ENCODE data around the gene ASIC3. TPM values are rescaled to one million over a fixed set of nuclear protein-coding genes. Genes with fewer than 3 reads are reported as not detected.

ASIC3 gene
- total RNA-seq, 4 donors from 2014 or later, result 1.3 to 2.9 (median 2.1) TPM

GRCh38 chr7:151062399-151063211 lies 14.3 kb downstream of the ASIC3 start:
- DNase-seq (ENCODE audit: extremely low spot score), result no peak
- H3K9me3 ChIP-seq, result no peaks in the 10 kb centered on the region
- peaks cover 45 to 57% (median 56%) of the 10 kb centered on the region in 4 donors for H3K4me1 ChIP-seq
- TF ChIP-seq, protein P1, sequence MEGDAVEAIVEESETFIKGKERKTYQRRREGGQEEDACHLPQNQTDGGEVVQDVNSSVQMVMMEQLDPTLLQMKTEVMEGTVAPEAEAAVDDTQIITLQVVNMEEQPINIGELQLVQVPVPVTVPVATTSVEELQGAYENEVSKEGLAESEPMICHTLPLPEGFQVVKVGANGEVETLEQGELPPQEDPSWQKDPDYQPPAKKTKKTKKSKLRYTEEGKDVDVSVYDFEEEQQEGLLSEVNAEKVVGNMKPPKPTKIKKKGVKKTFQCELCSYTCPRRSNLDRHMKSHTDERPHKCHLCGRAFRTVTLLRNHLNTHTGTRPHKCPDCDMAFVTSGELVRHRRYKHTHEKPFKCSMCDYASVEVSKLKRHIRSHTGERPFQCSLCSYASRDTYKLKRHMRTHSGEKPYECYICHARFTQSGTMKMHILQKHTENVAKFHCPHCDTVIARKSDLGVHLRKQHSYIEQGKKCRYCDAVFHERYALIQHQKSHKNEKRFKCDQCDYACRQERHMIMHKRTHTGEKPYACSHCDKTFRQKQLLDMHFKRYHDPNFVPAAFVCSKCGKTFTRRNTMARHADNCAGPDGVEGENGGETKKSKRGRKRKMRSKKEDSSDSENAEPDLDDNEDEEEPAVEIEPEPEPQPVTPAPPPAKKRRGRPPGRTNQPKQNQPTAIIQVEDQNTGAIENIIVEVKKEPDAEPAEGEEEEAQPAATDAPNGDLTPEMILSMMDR (IDR thresholded peaks at IDR 0.05), result no peak
- H3K27me3 ChIP-seq, result no peaks in the 10 kb centered on the region
- intact Hi-C loops (cut with DNase I), result loop anchor here (5.0 kb wide), 2 partner anchors 35 to 50 kb away; partner anchors contain the start of gene ABCB8
- WGBS, result 53% methylated on average over 30 of the region's 43 CpGs
- H3K36me3 ChIP-seq, result peaks cover 32 to 41% (median 38%) of the 10 kb centered on the region in 4 donors
- peak overlapping the region; percentile 92 to 95 (median 93) for H3K27ac ChIP-seq (replicated peaks in 1 of 4)
- peak overlapping the region; percentile 41 to 52 (median 44) for H3K4me3 ChIP-seq

DNA sequence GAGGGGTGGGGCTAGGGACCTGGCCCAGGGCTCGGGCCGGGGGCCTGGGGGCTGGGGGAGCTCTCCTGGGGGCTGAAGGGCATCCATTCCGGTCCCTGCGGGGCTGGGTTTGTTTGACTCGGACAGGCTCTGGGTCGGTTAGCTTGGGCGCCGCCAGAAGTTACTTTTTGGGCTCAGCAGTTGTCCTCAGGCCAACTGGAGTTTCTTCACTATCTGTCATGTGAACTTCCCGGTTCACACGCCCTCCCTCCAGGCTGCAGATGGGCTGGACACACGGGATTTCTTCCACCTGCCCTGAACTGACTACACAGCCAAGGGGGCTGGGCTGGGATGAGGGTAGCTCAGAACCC lies 14.9 kb downstream of the ASIC3 start:
- Histone ChIP-seq H3K27ac (replicated peaks in 1 of 4) (peak overlapping the region; percentile 92 to 95 (median 93)), H3K9me3 (no peaks in the 10 kb centered on the region), H3K4me3 (peak overlapping the region; percentile 41 to 52 (median 44)), H3K27me3 (no peaks in the 10 kb centered on the region), H3K4me1 (peaks cover 45 to 56% (median 55%) of the 10 kb centered on the region in 4 donors), H3K36me3 (peaks cover 38 to 46% (median 44%) of the 10 kb centered on the region in 4 donors)
- intact Hi-C loops (cut with DNase I), result loop anchor here (5.0 kb wide), 2 partner anchors 36 to 49 kb away; partner anchors contain the start of gene ABCB8
- peak in 1 of 2 donors; percentile 65 for TF ChIP-seq POLR2AphosphoS5 (IDR thresholded peaks at IDR 0.05)
- no peak for TF ChIP-seq POLR2A (IDR thresholded peaks at IDR 0.05; ENCODE audit: low read depth)
- WGBS, result 17% methylated on average over 1 of the region's 11 CpGs
- DNase-seq (ENCODE audit: extremely low spot score), result no peak

DNA sequence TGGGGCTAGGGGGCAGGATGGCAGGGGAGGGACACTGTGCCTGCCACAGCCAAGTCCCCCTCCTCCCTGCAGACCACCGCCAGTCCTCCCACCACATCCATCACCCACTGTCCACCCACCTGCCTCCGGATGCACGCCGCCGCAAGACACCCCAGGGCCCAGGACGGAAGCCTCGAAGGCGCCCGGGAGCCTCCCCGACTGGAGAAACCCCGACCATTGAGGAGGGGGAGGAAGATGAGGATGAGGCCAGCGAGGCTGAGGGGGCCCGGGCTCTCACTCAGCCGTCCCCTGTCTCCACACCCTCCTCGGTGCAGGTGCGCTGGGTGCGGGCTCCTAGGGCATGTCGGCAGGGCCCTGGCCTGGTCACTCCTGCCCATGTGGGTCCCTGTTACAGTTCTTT lies 16.1 kb downstream of the ASIC3 start:
- 88% methylated on average over 10 of the region's 18 CpGs for WGBS
- intact Hi-C loops (cut with DNase I), result loop anchor here (5.0 kb wide), 2 partner anchors 37 to 48 kb away; partner anchors contain the start of gene ABCB8
- Histone ChIP-seq H3K9me3 (no peaks in the 10 kb centered on the region), H3K4me3 (no peak overlapping the region), H3K36me3 (peaks cover 45 to 59% (median 57%) of the 10 kb centered on the region in 4 donors), H3K27ac (replicated peaks in 1 of 4) (no peak overlapping the region), H3K4me1 (peaks cover 37 to 45% (median 44%) of the 10 kb centered on the region in 4 donors), H3K27me3 (no peaks in the 10 kb centered on the region)
- DNase-seq (ENCODE audit: extremely low spot score), result no peak
- TF ChIP-seq POLR2A (IDR thresholded peaks at IDR 0.05; ENCODE audit: low read depth), result no peak
- no peak for TF ChIP-seq POLR2AphosphoS5 (IDR thresholded peaks at IDR 0.05)
- TF ChIP-seq EP300 (IDR thresholded peaks at IDR 0.05), result no peak
- TF ChIP-seq, protein P1 (IDR thresholded peaks at IDR 0.05), result no peak

- H3K27ac ChIP-seq (replicated peaks in 1 of 4), result no peak overlapping the region
- TF ChIP-seq, protein P1 (IDR thresholded peaks at IDR 0.05), result no peak
- TF ChIP-seq POLR2A (IDR thresholded peaks at IDR 0.05; ENCODE audit: low read depth) (no peak), POLR2AphosphoS5 (IDR thresholded peaks at IDR 0.05) (no peak), EP300 (IDR thresholded peaks at IDR 0.05) (no peak)
- 85% methylated on average over 3 of the region's 6 CpGs for WGBS
These were observed 16.7 kb downstream of the ASIC3 start for GRCh38 chr7:151064993-151065392.

GRCh38 chr7:151065516-151065915 lies 17.2 kb downstream of the ASIC3 start:
- intact Hi-C loops (cut with DNase I), result no loop called here
- Histone ChIP-seq H3K27me3 (no peaks in the 10 kb centered on the region), H3K4me1 (peaks cover 34 to 39% (median 37%) of the 10 kb centered on the region in 4 donors), H3K9me3 (no peaks in the 10 kb centered on the region), H3K4me3 (no peak overlapping the region), H3K27ac (replicated peaks in 1 of 4) (no peak overlapping the region), H3K36me3 (peaks cover 53 to 70% (median 67%) of the 10 kb centered on the region in 4 donors)
- WGBS, result 92% methylated on average over 14 of the region's 14 CpGs
- TF ChIP-seq EP300 (IDR thresholded peaks at IDR 0.05) (no peak), POLR2A (IDR thresholded peaks at IDR 0.05; ENCODE audit: low read depth) (no peak), POLR2AphosphoS5 (IDR thresholded peaks at IDR 0.05) (no peak)
- TF ChIP-seq, protein P1 (IDR thresholded peaks at IDR 0.05), result no peak
- DNase-seq (ENCODE audit: extremely low spot score), result no peak

More at GRCh38 chr7:151064993-151065392, 16.7 kb downstream of the ASIC3 start:
- peaks cover 37 to 44% (median 42%) of the 10 kb centered on the region in 4 donors for H3K4me1 ChIP-seq
- no peaks in the 10 kb centered on the region for H3K9me3 ChIP-seq
- DNase-seq (ENCODE audit: extremely low spot score), result no peak
- H3K36me3 ChIP-seq, result peaks cover 48 to 64% (median 62%) of the 10 kb centered on the region in 4 donors
- no peak overlapping the region for H3K4me3 ChIP-seq
- no peaks in the 10 kb centered on the region for H3K27me3 ChIP-seq
- intact Hi-C loops (cut with DNase I), result loop anchor here (5.0 kb wide), 2 partner anchors 38 to 47 kb away; partner anchors contain the start of gene ABCB8

All from esophagus muscularis mucosa (tissue), 4 donors.